Measurements from ENCODE around the gene MYO1C. TPM values are rescaled to one million over a fixed set of nuclear protein-coding genes. Genes with fewer than 3 reads are reported as not detected.
A peak's percentile ranks its signal among the peaks of the same experiment; 100 is the strongest.

The MYO1C gene
- total and polyA plus RNA-seq, 9 of the 15 experiments (the other 6 are each of a cell fraction or from before 2014, with no cell fraction given): 0.46 to 32.5 (median 11.6) TPM

DNA sequence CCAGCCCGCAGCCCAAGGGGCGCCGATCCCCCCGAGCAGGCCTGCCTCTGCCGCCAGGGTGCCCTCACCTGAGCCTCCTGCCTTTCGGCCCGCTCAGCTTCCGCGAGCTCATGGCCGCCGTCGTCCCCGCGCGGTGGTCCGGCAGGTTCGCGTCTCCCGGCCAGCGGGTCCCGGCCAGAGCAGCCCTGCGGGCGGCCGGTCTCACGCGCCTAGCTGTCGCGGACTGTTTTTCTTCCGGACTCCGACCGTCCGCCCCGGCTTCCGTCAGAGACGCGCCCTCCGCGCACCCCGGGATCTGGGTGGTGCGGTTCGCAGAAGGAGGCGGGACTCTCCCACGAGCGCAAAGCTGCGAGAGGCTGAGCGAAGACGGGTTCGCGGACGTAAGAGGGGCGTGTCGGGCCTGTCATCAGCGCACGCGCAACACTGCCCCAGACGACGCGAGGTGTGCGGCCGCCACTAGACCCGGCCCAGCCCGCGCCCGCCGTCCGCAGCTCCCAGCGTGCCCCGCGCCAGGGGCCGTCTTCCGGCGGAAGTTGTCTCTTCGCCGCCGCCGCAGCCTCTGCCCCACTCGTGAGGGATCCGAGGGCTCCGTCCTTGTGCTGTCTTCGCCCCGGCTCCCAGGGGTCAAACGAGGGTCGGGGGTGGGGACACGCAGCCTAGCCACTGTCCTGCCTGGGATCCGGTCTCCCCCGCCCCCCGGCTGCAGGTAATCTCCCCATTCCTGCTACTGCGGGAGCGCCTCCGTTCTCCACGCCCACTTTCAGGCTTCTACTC lies 24.1 kb upstream of the MYO1C start, which contains the start of gene INPP5K (continued):
- TF ChIP-seq, protein P1, sequence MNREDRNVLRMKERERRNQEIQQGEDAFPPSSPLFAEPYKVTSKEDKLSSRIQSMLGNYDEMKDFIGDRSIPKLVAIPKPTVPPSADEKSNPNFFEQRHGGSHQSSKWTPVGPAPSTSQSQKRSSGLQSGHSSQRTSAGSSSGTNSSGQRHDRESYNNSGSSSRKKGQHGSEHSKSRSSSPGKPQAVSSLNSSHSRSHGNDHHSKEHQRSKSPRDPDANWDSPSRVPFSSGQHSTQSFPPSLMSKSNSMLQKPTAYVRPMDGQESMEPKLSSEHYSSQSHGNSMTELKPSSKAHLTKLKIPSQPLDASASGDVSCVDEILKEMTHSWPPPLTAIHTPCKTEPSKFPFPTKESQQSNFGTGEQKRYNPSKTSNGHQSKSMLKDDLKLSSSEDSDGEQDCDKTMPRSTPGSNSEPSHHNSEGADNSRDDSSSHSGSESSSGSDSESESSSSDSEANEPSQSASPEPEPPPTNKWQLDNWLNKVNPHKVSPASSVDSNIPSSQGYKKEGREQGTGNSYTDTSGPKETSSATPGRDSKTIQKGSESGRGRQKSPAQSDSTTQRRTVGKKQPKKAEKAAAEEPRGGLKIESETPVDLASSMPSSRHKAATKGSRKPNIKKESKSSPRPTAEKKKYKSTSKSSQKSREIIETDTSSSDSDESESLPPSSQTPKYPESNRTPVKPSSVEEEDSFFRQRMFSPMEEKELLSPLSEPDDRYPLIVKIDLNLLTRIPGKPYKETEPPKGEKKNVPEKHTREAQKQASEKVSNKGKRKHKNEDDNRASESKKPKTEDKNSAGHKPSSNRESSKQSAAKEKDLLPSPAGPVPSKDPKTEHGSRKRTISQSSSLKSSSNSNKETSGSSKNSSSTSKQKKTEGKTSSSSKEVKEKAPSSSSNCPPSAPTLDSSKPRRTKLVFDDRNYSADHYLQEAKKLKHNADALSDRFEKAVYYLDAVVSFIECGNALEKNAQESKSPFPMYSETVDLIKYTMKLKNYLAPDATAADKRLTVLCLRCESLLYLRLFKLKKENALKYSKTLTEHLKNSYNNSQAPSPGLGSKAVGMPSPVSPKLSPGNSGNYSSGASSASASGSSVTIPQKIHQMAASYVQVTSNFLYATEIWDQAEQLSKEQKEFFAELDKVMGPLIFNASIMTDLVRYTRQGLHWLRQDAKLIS (CRISPR knock-in tag; IDR thresholded peaks at IDR 0.05): 0 out of 2 replicates have a peak, but pooled peaks have one; percentile 25
- TF ChIP-seq, protein P2, sequence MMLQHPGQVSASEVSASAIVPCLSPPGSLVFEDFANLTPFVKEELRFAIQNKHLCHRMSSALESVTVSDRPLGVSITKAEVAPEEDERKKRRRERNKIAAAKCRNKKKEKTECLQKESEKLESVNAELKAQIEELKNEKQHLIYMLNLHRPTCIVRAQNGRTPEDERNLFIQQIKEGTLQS (IDR thresholded peaks at IDR 0.05): no peak
- TF ChIP-seq, protein P2 (CRISPR knock-in tag; conservative IDR thresholded peaks at IDR 0.05): no peak
- TF ChIP-seq HDAC1 (IDR thresholded peaks at IDR 0.05): peak in 1 of 2 experiments; percentile 97; a peak in 2 of 4 replicates
- no peak; the same call in 1 of the 2 replicates for TF ChIP-seq SMAD4 (CRISPR knock-in tag; conservative IDR thresholded peaks at IDR 0.05)
- TF ChIP-seq SIRT6 (IDR thresholded peaks at IDR 0.05; ENCODE audit: low read depth, low read length): no peak
- no peak for TF ChIP-seq TAF9B (IDR thresholded peaks at IDR 0.05; ENCODE audit: partially characterized antibody)
- no peak for TF ChIP-seq HDGF (IDR thresholded peaks at IDR 0.05)
- TF ChIP-seq, protein P3, sequence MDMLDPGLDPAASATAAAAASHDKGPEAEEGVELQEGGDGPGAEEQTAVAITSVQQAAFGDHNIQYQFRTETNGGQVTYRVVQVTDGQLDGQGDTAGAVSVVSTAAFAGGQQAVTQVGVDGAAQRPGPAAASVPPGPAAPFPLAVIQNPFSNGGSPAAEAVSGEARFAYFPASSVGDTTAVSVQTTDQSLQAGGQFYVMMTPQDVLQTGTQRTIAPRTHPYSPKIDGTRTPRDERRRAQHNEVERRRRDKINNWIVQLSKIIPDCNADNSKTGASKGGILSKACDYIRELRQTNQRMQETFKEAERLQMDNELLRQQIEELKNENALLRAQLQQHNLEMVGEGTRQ (CRISPR knock-in tag; IDR thresholded peaks at IDR 0.05): no peak
- peak; percentile 68 for TF ChIP-seq HMGN3 (IDR thresholded peaks at IDR 0.05; ENCODE audit: borderline replicate concordance, extremely low read depth, insufficient read length, low read depth, low read length)
- peak; percentile 83 for TF ChIP-seq ZNF143 (CRISPR knock-in tag; IDR thresholded peaks at IDR 0.05)
- peak; percentile 59 for TF ChIP-seq U2AF1 (optimal IDR thresholded peaks at IDR 0.05; ENCODE audit: low read depth, low read length)
- peak; percentile 80 for TF ChIP-seq ATF7 (IDR thresholded peaks at IDR 0.05)
- no peak for TF ChIP-seq MTF1 (CRISPR knock-in tag; IDR thresholded peaks at IDR 0.05; ENCODE audit: borderline replicate concordance)
- TF ChIP-seq COPS2 (conservative IDR thresholded peaks at IDR 0.05): no peak
- 0 out of 2 replicates have a peak, but pooled peaks have one; percentile 23 for TF ChIP-seq ZBTB7A (IDR thresholded peaks at IDR 0.05; ENCODE audit: borderline replicate concordance, control insufficient read depth, low read depth, low read length)
- TF ChIP-seq CSDE1 (IDR thresholded peaks at IDR 0.05): no peak
- no peak for TF ChIP-seq ZNF146 (CRISPR knock-in tag; IDR thresholded peaks at IDR 0.05; ENCODE audit: unreplicated experiment)
- TF ChIP-seq ARHGAP35 (IDR thresholded peaks at IDR 0.05; ENCODE audit: partially characterized antibody): no peak
- TF ChIP-seq GTF2F1 (IDR thresholded peaks at IDR 0.05; ENCODE audit: low read depth, low read length): no peak
- peak; percentile 55; the same call in 1 of the 2 replicates for TF ChIP-seq ESRRA (IDR thresholded peaks at IDR 0.05; ENCODE audit: borderline replicate concordance, low read depth)
- TF ChIP-seq EHMT2 (IDR thresholded peaks at IDR 0.05): no peak
